DMS53 treated with DMSO at 0.1 percent for 48 hours (cell line): Measurements from ENCODE around the gene TWNK.

Source experiments
- DNase-seq: peaks from one replicate; lab custom pipeline; 2025; ENCODE audit not compliant: unreplicated experiment; lab: John Stamatoyannopoulos, UW

Gene TWNK

GRCh38 chr10:101011517-101012423, 24.4 kb downstream of the TWNK start:
- no peak for DNase-seq

DNA sequence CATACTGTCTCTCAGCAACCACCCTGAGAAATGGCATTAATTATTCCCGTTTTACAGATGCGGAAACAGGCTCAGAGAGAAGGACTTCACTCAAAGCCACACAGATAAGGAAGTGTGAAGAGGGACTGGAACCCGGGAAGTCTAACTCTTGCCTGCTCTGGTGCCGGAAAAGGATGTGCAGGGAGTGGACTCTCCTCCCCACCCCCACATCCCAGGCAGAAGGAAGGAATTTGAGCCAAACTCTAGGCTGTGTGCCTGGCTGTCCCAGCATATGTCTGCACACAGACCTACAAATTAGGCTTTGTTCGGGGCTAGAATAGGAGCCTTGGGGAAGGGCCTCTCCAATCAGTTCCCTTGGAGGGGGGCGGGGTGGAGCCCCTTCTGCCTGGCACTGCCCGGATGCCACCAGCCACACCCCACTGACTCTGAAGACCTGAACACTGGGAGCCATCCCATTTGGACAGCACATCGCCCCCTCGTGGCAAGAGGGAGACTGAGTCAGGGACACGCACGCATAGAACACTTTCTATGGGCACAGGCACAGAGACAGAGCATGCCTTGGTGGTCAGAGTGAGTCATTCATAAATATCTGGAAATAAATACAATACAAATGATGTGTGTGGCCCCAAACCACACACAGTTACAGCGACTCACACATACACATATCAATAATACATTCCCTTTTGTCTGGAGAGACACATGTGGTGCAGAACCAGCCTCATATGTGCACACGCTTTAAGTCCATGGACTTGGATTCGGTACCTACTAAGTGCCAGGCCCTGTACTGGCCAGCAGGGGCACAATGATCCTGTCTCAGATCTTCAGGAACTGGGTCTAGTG, 25.4 kb downstream of the TWNK start:
- peak; percentile 81 for DNase-seq

DNA sequence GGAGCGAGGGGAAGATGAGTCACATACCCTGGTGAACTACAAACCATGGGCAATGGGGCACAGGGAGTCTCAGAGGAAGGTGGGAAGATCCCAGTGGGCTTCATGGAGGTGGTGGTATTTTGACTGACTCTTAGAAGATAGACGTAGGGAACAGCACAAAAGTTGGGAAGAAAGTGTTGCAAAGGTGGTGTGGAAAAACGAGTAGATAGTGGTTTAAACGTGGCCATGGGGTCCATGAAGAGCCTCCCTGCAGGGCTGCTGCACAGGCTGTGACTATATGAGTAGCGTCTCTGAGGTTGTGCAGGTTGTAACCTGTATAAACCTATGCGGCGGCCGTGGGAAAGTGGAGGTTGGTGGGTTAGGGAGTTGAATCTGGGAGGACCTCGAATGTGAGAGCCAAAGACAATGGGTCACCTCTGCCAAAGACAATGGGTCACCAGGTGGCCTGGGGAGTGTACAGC, 26.1 kb downstream of the TWNK start:
- no peak for DNase-seq

DNA sequence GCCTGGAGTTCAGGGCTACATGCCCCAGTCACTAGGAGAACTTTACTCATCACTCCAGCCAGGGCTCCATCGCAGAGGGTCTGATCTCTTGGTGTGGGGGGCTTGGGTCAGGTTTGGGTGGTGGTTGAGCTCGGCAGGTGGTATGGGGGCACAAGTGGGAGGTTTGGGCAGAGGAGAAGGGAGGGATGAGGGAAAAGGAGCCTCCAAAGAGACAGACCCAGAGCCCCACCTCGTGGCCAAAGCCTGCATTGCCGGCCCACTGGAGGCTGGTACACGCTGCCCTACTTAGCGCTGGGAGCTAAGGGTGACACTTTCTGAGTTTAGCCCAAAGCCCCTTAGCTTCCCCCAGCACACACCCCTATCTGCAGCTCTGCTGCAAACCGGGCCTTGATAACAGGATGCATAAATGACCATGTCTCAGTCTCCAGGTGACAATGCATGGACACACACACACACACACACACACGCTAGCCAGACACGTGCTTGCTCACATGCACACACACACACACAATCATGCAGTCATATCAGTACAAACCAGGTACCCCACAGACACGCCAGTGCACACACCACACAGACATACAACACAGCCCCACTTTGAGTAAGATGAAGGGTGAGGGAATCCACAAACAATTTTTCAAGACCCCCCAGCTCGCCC, 27.0 kb downstream of the TWNK start:
- peak; percentile 27 for DNase-seq

DNA sequence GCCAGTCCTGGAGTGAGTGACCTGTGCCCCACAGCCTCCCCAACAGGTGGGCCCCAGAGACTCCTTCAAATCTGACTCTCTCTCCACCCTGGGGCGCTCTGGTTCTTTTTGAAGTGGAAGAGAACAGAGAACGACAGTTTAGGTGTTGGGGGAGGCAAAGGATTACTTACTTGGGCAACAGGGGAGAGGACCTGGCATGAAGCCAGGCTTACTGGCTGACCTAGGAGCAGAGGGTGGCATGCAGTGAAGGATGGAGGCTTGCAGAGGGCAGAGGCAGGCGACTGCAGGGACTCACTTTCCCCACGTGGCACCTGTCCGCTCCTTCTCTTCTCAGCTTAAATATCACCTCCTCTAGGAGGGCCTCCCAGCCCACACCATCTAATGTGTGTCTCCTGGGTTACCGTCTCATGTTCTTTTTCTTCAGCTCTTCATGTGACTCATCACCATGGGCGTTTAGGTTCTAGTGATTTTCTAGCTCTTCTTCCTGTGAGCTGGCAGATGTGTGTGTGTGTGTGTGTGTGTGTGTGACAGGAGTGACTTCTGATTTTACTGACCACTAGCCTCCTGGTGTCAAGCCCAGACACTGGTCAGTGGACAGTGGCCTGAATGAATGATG, 27.7 kb downstream of the TWNK start:
- peak; percentile 7 for DNase-seq

DNA sequence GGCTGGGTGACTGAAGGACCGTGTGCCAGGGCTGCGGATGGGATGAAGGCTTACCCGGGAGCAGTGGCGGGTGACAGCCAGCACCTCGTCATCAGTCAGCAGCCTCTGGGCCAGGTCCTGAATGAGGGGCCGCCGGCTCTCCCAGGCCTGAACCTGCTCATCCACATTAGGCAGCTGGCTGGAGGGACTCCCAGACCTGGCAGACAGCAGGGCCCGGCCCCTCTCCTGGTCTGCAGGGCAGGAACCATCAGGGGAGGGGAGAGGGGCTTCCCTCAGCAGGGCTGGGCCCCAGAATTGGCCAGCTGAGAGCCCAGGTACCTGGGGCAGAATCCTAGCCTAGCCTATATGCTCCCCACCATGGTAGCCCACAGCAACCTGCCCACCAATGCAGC, 28.2 kb downstream of the TWNK start:
- DNase-seq, result no peak

DNA sequence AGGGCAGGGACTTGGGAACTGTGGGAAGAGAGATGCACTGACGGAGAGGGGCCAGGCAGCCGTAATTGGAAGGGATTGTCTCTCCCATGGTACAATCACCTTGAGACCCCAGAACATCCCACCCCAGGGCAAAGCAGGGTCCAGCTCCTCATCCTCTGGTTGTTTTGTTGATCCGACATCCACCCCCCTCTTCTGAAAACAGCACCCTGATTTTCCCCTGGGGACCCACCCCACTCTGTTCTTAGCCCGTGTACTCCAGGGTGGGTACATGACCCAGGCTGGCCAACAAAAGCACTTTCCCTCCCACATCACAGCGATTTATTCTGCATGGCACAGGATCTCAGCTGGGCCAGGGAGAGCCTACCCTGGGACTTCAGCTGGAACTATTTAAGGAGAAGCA, 29.5 kb downstream of the TWNK start:
- no peak for DNase-seq

- no peak for DNase-seq
Measured at GRCh38 chr10:101018118-101018599, 30.8 kb downstream of the TWNK start.

GRCh38 chr10:101018600-101019439, 31.5 kb downstream of the TWNK start:
- DNase-seq, result peak; percentile 79

DNA sequence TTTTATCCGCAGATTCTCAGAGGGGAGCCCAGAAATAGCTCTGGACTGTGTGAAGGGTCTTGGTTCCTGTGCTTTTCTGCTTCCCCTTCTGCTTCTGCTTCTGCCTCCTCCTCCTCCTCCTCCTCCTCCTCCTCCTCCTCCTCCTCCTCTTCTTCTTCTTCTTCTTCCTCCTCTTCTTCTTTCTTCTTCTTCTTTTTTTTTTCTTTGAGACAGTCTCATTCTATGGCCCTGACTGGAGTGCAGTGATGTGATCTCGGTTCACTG, 32.0 kb downstream of the TWNK start:
- DNase-seq, result no peak

- DNase-seq, result no peak
Measured at GRCh38 chr10:101020427-101021075, 33.2 kb downstream of the TWNK start.

- DNase-seq, result no peak
Measured at GRCh38 chr10:101021239-101021638, 33.9 kb downstream of the TWNK start.

- DNase-seq, result no peak
Measured at GRCh38 chr10:101021692-101022251, 34.4 kb downstream of the TWNK start.

GRCh38 chr10:101022967-101023705, 35.8 kb downstream of the TWNK start:
- no peak for DNase-seq

DNA sequence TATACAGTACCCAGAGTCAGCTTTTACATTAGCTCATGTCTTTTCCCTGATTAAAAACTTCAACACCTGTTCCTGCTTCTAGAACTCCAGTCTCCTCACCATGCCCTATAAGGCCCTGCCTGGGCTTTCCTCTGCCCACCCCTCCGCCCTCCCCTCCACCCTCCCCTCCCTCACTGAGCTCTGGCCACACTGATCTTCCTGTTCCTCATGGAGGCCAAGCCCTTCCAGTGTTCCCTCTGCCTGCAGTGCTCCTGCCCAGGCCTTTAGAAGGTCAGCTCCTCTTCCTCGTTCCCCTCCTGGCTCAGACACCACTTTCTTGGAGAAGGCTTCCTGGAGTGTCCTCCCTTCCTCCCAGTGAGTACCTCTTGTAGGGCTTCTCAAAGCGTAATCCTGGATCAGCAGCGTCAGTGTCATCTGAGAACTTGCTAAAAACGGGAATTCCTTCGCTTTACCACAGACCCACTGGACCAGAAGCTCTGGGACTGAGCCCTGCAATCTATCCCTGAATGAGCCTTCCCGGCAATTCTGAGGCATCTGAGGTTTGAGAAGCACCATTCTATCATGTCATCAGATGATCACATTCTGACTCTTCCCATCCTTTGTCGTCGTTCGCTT, 39.9 kb downstream of the TWNK start:
- DNase-seq, result no peak

GRCh38 chr10:101028446-101029337, 41.3 kb downstream of the TWNK start:
- no peak for DNase-seq
